Measurements from ENCODE around the gene COG5.
"Not testable (repeated sequence)": the region's sequence is repeated elsewhere in the genome, so short reads cannot be mapped to it uniquely, and the experiment has no call there.

COG5 gene

DNA sequence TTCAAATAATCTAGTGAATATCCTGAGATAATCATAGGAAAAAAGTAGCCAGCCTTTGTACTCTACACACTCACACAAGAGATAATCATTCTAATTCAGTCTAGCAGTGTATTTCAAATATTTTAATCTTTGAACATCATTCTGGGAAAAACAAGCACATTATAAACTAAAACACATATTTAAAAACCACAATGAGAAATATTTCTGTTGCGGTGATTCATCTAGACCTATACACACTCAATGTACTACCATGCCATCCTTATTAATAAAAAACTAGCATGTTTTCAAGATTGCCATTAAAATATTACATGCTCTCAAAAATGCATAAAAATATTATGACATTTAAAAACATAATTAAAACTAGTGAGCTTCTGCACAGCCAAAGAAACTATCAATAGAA is 11.8 kb downstream of the COG5 start:
- TF ChIP-seq, protein P1, sequence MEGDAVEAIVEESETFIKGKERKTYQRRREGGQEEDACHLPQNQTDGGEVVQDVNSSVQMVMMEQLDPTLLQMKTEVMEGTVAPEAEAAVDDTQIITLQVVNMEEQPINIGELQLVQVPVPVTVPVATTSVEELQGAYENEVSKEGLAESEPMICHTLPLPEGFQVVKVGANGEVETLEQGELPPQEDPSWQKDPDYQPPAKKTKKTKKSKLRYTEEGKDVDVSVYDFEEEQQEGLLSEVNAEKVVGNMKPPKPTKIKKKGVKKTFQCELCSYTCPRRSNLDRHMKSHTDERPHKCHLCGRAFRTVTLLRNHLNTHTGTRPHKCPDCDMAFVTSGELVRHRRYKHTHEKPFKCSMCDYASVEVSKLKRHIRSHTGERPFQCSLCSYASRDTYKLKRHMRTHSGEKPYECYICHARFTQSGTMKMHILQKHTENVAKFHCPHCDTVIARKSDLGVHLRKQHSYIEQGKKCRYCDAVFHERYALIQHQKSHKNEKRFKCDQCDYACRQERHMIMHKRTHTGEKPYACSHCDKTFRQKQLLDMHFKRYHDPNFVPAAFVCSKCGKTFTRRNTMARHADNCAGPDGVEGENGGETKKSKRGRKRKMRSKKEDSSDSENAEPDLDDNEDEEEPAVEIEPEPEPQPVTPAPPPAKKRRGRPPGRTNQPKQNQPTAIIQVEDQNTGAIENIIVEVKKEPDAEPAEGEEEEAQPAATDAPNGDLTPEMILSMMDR (IDR thresholded peaks at IDR 0.05; ENCODE audit: insufficient read depth, low read length), result no peak
- no peak for TF ChIP-seq GABPA (IDR thresholded peaks at IDR 0.05; ENCODE audit: low read depth)
- no peaks in the 10 kb centered on the region for H3K27me3 ChIP-seq (ENCODE audit: insufficient read depth, poor library complexity, severe bottlenecking)
- no peak overlapping the region for H3K27ac ChIP-seq (replicated peaks)
- DNase-seq (ENCODE audit: low read depth in 1 of 2, low spot score in 1 of 2), result no peak
- no peak overlapping the region for H3K4me3 ChIP-seq (replicated peaks; ENCODE audit: insufficient read depth, low read length)

- no peak for DNase-seq (ENCODE audit: low read depth in 1 of 2, low spot score in 1 of 2)
- Histone ChIP-seq H3K27me3 (ENCODE audit: insufficient read depth, poor library complexity, severe bottlenecking) (no peaks in the 10 kb centered on the region), H3K27ac (replicated peaks) (no peak overlapping the region), H3K4me3 (replicated peaks; ENCODE audit: insufficient read depth, low read length) (no peak overlapping the region)
- TF ChIP-seq, protein P1 (IDR thresholded peaks at IDR 0.05; ENCODE audit: insufficient read depth, low read length), result no peak
- no peak for TF ChIP-seq POLR2AphosphoS5 (IDR thresholded peaks at IDR 0.05; ENCODE audit: low read depth)
- TF ChIP-seq SPI1 (IDR thresholded peaks at IDR 0.05; ENCODE audit: borderline replicate concordance, low read depth), result no peak
- TF ChIP-seq GABPA (IDR thresholded peaks at IDR 0.05; ENCODE audit: low read depth), result no peak
- TF ChIP-seq, protein P2, sequence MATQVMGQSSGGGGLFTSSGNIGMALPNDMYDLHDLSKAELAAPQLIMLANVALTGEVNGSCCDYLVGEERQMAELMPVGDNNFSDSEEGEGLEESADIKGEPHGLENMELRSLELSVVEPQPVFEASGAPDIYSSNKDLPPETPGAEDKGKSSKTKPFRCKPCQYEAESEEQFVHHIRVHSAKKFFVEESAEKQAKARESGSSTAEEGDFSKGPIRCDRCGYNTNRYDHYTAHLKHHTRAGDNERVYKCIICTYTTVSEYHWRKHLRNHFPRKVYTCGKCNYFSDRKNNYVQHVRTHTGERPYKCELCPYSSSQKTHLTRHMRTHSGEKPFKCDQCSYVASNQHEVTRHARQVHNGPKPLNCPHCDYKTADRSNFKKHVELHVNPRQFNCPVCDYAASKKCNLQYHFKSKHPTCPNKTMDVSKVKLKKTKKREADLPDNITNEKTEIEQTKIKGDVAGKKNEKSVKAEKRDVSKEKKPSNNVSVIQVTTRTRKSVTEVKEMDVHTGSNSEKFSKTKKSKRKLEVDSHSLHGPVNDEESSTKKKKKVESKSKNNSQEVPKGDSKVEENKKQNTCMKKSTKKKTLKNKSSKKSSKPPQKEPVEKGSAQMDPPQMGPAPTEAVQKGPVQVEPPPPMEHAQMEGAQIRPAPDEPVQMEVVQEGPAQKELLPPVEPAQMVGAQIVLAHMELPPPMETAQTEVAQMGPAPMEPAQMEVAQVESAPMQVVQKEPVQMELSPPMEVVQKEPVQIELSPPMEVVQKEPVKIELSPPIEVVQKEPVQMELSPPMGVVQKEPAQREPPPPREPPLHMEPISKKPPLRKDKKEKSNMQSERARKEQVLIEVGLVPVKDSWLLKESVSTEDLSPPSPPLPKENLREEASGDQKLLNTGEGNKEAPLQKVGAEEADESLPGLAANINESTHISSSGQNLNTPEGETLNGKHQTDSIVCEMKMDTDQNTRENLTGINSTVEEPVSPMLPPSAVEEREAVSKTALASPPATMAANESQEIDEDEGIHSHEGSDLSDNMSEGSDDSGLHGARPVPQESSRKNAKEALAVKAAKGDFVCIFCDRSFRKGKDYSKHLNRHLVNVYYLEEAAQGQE (IDR thresholded peaks at IDR 0.05; ENCODE audit: insufficient replicate concordance, low read depth), result no peak
These were observed 18.7 kb downstream of the COG5 start for GRCh38 chr7:107544848-107545591.

- Histone ChIP-seq H3K27me3 (ENCODE audit: insufficient read depth, poor library complexity, severe bottlenecking) (no peaks in the 10 kb centered on the region), H3K4me3 (replicated peaks; ENCODE audit: insufficient read depth, low read length) (no peak overlapping the region), H3K27ac (replicated peaks) (no peak overlapping the region)
- TF ChIP-seq SPI1 (IDR thresholded peaks at IDR 0.05; ENCODE audit: borderline replicate concordance, low read depth) (no peak), POLR2AphosphoS5 (IDR thresholded peaks at IDR 0.05; ENCODE audit: low read depth) (no peak), GABPA (IDR thresholded peaks at IDR 0.05; ENCODE audit: low read depth) (no peak)
- TF ChIP-seq, protein P1 (IDR thresholded peaks at IDR 0.05; ENCODE audit: insufficient read depth, low read length), result no peak
- DNase-seq (ENCODE audit: low read depth in 1 of 2, low spot score in 1 of 2), result no peak
These were observed 20.3 kb downstream of the COG5 start for GRCh38 chr7:107543338-107543993.

- no peak overlapping the region for H3K27ac ChIP-seq (replicated peaks)
- H3K27me3 ChIP-seq (ENCODE audit: insufficient read depth, poor library complexity, severe bottlenecking), result no peaks in the 10 kb centered on the region
- TF ChIP-seq, protein P1 (IDR thresholded peaks at IDR 0.05; ENCODE audit: insufficient read depth, low read length), result no peak
- TF ChIP-seq POLR2AphosphoS5 (IDR thresholded peaks at IDR 0.05; ENCODE audit: low read depth), result no peak
- no peak for TF ChIP-seq GABPA (IDR thresholded peaks at IDR 0.05; ENCODE audit: low read depth)
- no peak for TF ChIP-seq SPI1 (IDR thresholded peaks at IDR 0.05; ENCODE audit: borderline replicate concordance, low read depth)
- TF ChIP-seq, protein P2 (IDR thresholded peaks at IDR 0.05; ENCODE audit: insufficient replicate concordance, low read depth), result no peak
- no peak overlapping the region for H3K4me3 ChIP-seq (replicated peaks; ENCODE audit: insufficient read depth, low read length)
- no peak for DNase-seq (ENCODE audit: low read depth in 1 of 2, low spot score in 1 of 2)
These were observed 25.7 kb downstream of the COG5 start for GRCh38 chr7:107538001-107538400.

DNA sequence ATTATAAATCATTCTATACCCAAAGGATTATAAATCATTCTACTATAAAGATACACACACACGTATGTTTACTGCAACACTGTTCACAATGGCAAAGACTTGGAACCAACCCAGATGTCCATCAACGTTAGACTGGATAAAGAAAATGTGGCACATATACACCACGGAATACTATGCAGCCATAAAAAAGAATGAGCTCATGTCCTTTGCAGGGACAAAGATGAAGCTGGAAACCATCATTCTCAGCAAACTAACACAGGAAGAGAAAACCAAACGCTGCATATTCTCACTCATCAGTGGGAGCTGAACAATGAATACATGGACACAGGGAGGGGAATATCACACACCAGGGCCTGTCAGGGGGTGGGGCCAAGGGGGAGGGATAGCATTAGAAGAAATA is 26.5 kb downstream of the COG5 start:
- not testable (repeated sequence) for H3K27ac ChIP-seq (replicated peaks); H3K4me3 ChIP-seq (replicated peaks; ENCODE audit: insufficient read depth, low read length); DNase-seq (ENCODE audit: low read depth in 1 of 2, low spot score in 1 of 2); H3K27me3 ChIP-seq (ENCODE audit: insufficient read depth, poor library complexity, severe bottlenecking)
